K562 (cell line): ENCODE measurements around the gene PRICKLE3. TPM values are rescaled to one million over a fixed set of nuclear protein-coding genes. Genes with fewer than 3 reads are reported as not detected.
A peak's percentile ranks its signal among the peaks of the same experiment; 100 is the strongest.
"Not testable (repeated sequence)": the region's sequence is repeated elsewhere in the genome, so short reads cannot be mapped to it uniquely, and the experiment has no call there.

Experiments
- ATAC-seq: fragments of 200-7000 bp; cut with Tn5 transposase; 3 replicates; pipeline ENCODE4 v1.9.1; 2020; ENCODE audit warnings: moderate library complexity
- BruUV-seq: library from RNA; stranded (reverse); fragments of 400-500 nt; replicated peaks from 2 replicates; lab custom pipeline; 2021; lab: Mats Ljungman, UMichigan
- CTCF ChIA-PET: fragments of 300-600 bp; formaldehyde crosslinking; extraction: SDS; loops from one replicate; lab custom pipeline; 2021; ENCODE audit warnings: low intra/inter-chr PET ratio; lab: Yijun Ruan, JAX
- POLR2A ChIA-PET: fragments of 300-600, 350-650 bp; sonication (Branson Sonifier 250); formaldehyde crosslinking; extraction: SDS; loops from one replicate; lab custom pipeline; 2021; ENCODE audit warnings: antibody characterized with exemption, inconsistent platforms; lab: Yijun Ruan, JAX
- DNase-seq, 4 experiments: peaks; one replicate each; pipeline versions ENCODE4 v3.0.0 to v3.0.0-alpha.2; 2011 to 2018; ENCODE audit warnings: low spot score in 3 of 4, mixed read lengths in 3 of 4; ENCODE audit errors: extremely low read depth in 1 of 4
- FAIRE-seq: peaks from 2 replicates; lab custom pipeline; 2011; peaks lifted over from hg19 to GRCh38; lab: Jason Lieb, UNC
- H2AFZ ChIP-seq: 2 replicates; pipeline ENCODE4 v1.6.0; 2011; ENCODE audit warnings: low read depth, low read length, control low read depth, inconsistent platforms
- H3K27ac ChIP-seq: fragments of 200-600 bp; 3 replicates; pipeline ENCODE4 v1.8.0; 2011; ENCODE audit warnings: low read depth, mild to moderate bottlenecking, control low read depth, inconsistent platforms, low read length, moderate library complexity, mixed read lengths; ENCODE audit errors: extremely low read depth
- H3K27me3 ChIP-seq, 2 experiments: fragments of 300-600 bp in 1 of 2; 2 replicates in 1 of 2; 3 replicates in 1 of 2; pipeline versions ENCODE4 v1.6.0 to v1.8.0; 2011; ENCODE audit warnings: inconsistent platforms in 2 of 2, low read length in 2 of 2, mild to moderate bottlenecking in 1 of 2, mixed read lengths in 1 of 2, moderate library complexity in 1 of 2; ENCODE audit not compliant: control insufficient read depth in 2 of 2, insufficient read depth in 2 of 2
- H3K36me3 ChIP-seq: fragments of 300-600 bp; 3 replicates; pipeline ENCODE4 v1.8.0; 2011; ENCODE audit warnings: mild to moderate bottlenecking, low read length, inconsistent platforms; ENCODE audit not compliant: control insufficient read depth, insufficient read depth
- H3K4me1 ChIP-seq, 2 experiments: fragments of 200-600 bp in 1 of 2; replicated peaks in 1 of 2; 2 replicates in 1 of 2; 3 replicates in 1 of 2; pipeline versions ENCODE4 v1.5.1 to v1.8.0; 2011; ENCODE audit warnings: inconsistent platforms in 2 of 2, low read length in 2 of 2, mild to moderate bottlenecking in 1 of 2, mixed read lengths in 1 of 2, moderate library complexity in 1 of 2; ENCODE audit not compliant: control insufficient read depth in 2 of 2, insufficient read depth in 2 of 2
- H3K4me2 ChIP-seq: 2 replicates; pipeline ENCODE4 v1.6.1; 2011; ENCODE audit warnings: low read length, control low read depth, inconsistent platforms, mixed read lengths; ENCODE audit not compliant: insufficient read depth
- H3K4me3 ChIP-seq: fragments of 200-600 bp; sonication (generic), shearing (Covaris generic); 2 replicates; pipeline ENCODE4 v1.5.1; 2016; ENCODE audit warnings: control low read depth, inconsistent platforms
- H3K79me2 ChIP-seq: fragments of 200-600 bp; 3 replicates; pipeline ENCODE4 v1.8.0; 2011; ENCODE audit warnings: low read length, inconsistent platforms; ENCODE audit not compliant: control insufficient read depth, insufficient read depth
- H3K9ac ChIP-seq, 2 experiments: 2 replicates each; pipeline versions ENCODE4 v1.6.0 to v1.6.1; 2011; ENCODE audit warnings: low read depth in 2 of 2, low read length in 2 of 2, control low read depth in 1 of 2, inconsistent platforms in 1 of 2, mild to moderate bottlenecking in 1 of 2, mixed read lengths in 1 of 2; ENCODE audit not compliant: insufficient read depth in 1 of 2
- H3K9me1 ChIP-seq: one replicate; pipeline ENCODE4 v1.6.0; 2011; ENCODE audit warnings: inconsistent platforms, mild to moderate bottlenecking, low read length, moderate library complexity; ENCODE audit not compliant: control insufficient read depth, insufficient read depth
- H3K9me3 ChIP-seq: replicated peaks from 2 replicates; pipeline ENCODE4 v1.5.1; 2011; ENCODE audit warnings: low read depth, low read length, inconsistent platforms; ENCODE audit not compliant: control insufficient read depth, insufficient read depth
- H4K20me1 ChIP-seq: replicated peaks from 2 replicates; pipeline ENCODE4 v1.6.1; 2011; ENCODE audit warnings: low read length, inconsistent platforms, mixed read lengths; ENCODE audit not compliant: control insufficient read depth, insufficient read depth
- POLR2A ChIP-seq: fragments of 450-650 bp; conservative IDR thresholded peaks from 2 replicates; pipeline ENCODE4 v1.6.1; 2016
- SMAD1 ChIP-seq: fragments of 150-350 bp; IDR thresholded peaks from 2 replicates; pipeline ENCODE4 v1.6.1; 2014; ENCODE audit warnings: low read length, low read depth; ENCODE audit not compliant: partially characterized antibody
- SUPT5H ChIP-seq: fragments of 450-650 bp; IDR thresholded peaks from 2 replicates; pipeline ENCODE4 v1.6.1; 2016
- YY1 ChIP-seq, 3 experiments: IDR thresholded peaks; 2 replicates each; pipeline ENCODE4 v1.6.1; 2011; ENCODE audit warnings: low read length in 2 of 3, mild to moderate bottlenecking in 2 of 3, moderate library complexity in 2 of 3, borderline replicate concordance in 1 of 3, control low read depth in 1 of 3, low read depth in 1 of 3; ENCODE audit not compliant: insufficient read depth in 3 of 3, insufficient replicate concordance in 2 of 3, control insufficient read depth in 1 of 3, insufficient read length in 1 of 3; ENCODE audit errors: extremely low read depth in 1 of 3
- ZNF175 ChIP-seq: fragments of 200-800 bp; sonication (Bioruptor generic); IDR thresholded peaks from 2 replicates; pipeline ENCODE4 v1.6.1; 2016; ENCODE audit warnings: low read depth, mild to moderate bottlenecking, missing genetic modification characterization, missing compliant biosample characterization
- WGBS: fragments of 100-300 bp; shearing (Covaris generic); methylation state at CpG from one replicate; pipeline ENCODE4 v1.1.6; 2016; ENCODE audit warnings: low coverage, mixed read lengths; ENCODE audit not compliant: insufficient coverage; ENCODE audit errors: missing lambda C conversion rate; 5-methylcytosine and 5-hydroxymethylcytosine counted together
- in situ Hi-C: fragments of 300-500 bp; cut with MboI; formaldehyde crosslinking; loops from 4 replicates; pipeline ENCODE4 v1.15.0; 2018; ENCODE audit warnings: inconsistent platforms, mixed read lengths
- intact Hi-C: fragments of 100-400 bp; cut with micrococcal nuclease; formaldehyde crosslinking; loops from 2 replicates; pipeline ENCODE4 v1.14.2; 2022
- polyA plus RNA-seq, 8 experiments: library from polyadenylated mRNA; depleted of rRNA in 4 of 8; stranded (reverse) in 5 of 8; unstranded in 3 of 8; fragments of >200 nt; fragmentation: Nextera tagmentation in 2 of 8; fragmentation: Illumina TruSeq in 1 of 8; extraction: Ambion mirVana in 2 of 8; extraction: Trizol in 1 of 8; gene quantifications; 2 replicates each; pipeline versions ENCODE4 v1.2.1 to v1.2.3, GENCODE V29; 2011 to 2014; ENCODE audit warnings: inconsistent platforms in 1 of 8, missing spikeins in 1 of 8
- total RNA-seq, 7 experiments: library from RNA; depleted of rRNA in 6 of 7; stranded (reverse); fragments of >200 nt in 6 of 7; fragmentation: Illumina TruSeq in 2 of 7; extraction: Trizol in 2 of 7; gene quantifications; 2 replicates each; pipeline versions ENCODE4 v1.2.1 to v1.2.3, GENCODE V29; 2011 to 2021; ENCODE audit warnings: low replicate concordance in 1 of 7
- TF ChIP-seq, protein P1 (sequence below): fragments of 250-450 bp; sonication (Bioruptor Pico); IDR thresholded peaks from 2 replicates; pipeline ENCODE4 v1.4.0; 2020; ENCODE audit warnings: mild to moderate bottlenecking, moderate library complexity, borderline replicate concordance
- TF ChIP-seq, protein P2 (sequence below): sonication (generic); formaldehyde crosslinking; IDR thresholded peaks from 2 replicates; pipeline ENCODE4 v1.8.1; 2023; ENCODE audit warnings: mild to moderate bottlenecking, missing genetic modification reagents

PRICKLE3 gene
- total and polyA plus RNA-seq, 9 of the 15 experiments (the other 6 are each of a cell fraction or from before 2014, with no cell fraction given) = 1.1 to 44.3 (median 14.0) TPM

DNA sequence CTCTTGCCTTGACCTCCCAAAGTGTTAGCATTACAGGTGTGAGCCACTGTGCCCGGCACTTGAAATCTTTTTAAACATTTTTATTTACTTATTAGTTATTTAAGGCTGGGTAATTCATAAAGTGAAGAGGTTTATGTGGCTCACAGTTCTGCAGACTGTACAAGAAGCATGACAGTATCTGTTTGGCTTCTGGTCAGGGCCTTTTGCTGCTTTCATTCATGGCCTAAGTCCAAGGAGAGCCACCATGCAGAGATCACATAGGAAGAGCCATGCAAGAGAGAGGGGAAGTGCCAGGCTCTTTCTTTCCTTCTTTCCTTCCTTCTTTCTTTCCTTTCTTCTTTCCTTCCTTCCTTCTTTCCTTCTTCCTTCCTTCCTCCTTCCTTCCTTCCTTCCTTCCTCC, 52.4 kb downstream of the PRICKLE3 start (continued):
- TF ChIP-seq, protein P1, sequence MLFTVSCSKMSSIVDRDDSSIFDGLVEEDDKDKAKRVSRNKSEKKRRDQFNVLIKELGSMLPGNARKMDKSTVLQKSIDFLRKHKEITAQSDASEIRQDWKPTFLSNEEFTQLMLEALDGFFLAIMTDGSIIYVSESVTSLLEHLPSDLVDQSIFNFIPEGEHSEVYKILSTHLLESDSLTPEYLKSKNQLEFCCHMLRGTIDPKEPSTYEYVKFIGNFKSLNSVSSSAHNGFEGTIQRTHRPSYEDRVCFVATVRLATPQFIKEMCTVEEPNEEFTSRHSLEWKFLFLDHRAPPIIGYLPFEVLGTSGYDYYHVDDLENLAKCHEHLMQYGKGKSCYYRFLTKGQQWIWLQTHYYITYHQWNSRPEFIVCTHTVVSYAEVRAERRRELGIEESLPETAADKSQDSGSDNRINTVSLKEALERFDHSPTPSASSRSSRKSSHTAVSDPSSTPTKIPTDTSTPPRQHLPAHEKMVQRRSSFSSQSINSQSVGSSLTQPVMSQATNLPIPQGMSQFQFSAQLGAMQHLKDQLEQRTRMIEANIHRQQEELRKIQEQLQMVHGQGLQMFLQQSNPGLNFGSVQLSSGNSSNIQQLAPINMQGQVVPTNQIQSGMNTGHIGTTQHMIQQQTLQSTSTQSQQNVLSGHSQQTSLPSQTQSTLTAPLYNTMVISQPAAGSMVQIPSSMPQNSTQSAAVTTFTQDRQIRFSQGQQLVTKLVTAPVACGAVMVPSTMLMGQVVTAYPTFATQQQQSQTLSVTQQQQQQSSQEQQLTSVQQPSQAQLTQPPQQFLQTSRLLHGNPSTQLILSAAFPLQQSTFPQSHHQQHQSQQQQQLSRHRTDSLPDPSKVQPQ (CRISPR knock-in tag) = no peak
- TF ChIP-seq, protein P2, sequence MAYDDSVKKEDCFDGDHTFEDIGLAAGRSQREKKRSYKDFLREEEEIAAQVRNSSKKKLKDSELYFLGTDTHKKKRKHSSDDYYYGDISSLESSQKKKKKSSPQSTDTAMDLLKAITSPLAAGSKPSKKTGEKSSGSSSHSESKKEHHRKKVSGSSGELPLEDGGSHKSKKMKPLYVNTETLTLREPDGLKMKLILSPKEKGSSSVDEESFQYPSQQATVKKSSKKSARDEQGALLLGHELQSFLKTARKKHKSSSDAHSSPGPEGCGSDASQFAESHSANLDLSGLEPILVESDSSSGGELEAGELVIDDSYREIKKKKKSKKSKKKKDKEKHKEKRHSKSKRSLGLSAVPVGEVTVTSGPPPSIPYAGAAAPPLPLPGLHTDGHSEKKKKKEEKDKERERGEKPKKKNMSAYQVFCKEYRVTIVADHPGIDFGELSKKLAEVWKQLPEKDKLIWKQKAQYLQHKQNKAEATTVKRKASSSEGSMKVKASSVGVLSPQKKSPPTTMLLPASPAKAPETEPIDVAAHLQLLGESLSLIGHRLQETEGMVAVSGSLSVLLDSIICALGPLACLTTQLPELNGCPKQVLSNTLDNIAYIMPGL (CRISPR knock-in tag) = no peak
- 0 out of 2 replicates have a peak, but pooled peaks have one; percentile 32 for TF ChIP-seq SUPT5H
- TF ChIP-seq SMAD1 = no peak
- TF ChIP-seq POLR2A = peak; percentile 35; the same call in 1 of the 2 replicates
- no peak for TF ChIP-seq ZNF175 (CRISPR knock-in tag)
- no peak for TF ChIP-seq YY1 (IDR thresholded peaks at IDR 0.05; ENCODE audit: borderline replicate concordance in 1 of 3, control insufficient read depth in 1 of 3, extremely low read depth in 1 of 3, insufficient read depth in 3 of 3, insufficient read length in 1 of 3, insufficient replicate concordance in 2 of 3, low read depth in 1 of 3, low read length in 2 of 3)

DNA sequence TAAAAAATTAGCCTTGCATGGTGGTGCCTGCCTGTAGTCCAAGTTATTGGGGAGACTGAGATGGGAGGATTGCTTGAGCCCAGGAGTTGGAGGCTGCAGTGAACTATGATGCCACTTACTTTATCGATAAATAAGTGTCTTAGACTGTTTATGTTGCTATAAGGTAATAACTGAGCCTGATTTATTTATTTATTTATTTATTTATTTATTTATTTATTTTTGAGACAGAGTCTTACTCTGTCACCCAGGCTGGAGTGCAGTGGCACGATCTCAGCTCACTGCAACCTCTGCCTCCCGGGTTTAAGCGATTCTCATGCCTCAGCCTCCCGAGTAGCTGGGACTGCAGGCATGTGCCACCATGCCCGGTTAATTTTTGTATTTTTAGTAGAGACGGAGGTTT, 53.9 kb downstream of the PRICKLE3 start:
- H3K9me1 ChIP-seq, DNase-seq, H3K27ac ChIP-seq, H3K9me3 ChIP-seq, H3K4me2 ChIP-seq, BruUV-seq, ATAC-seq, H3K79me2 ChIP-seq, H2AFZ ChIP-seq, H3K9ac ChIP-seq, CTCF ChIA-PET, H3K4me3 ChIP-seq, POLR2A ChIA-PET, intact Hi-C loops, H3K4me1 ChIP-seq, H4K20me1 ChIP-seq, in situ Hi-C loops, FAIRE-seq, H3K27me3 ChIP-seq: not testable (repeated sequence)
- 100% methylated on average over 3 of the region's 7 CpGs for WGBS
- peaks cover 24% of the 10 kb centered on the region for H3K36me3 ChIP-seq
